Left lung (tissue), 10 donors: ENCODE measurements around the gene CLIC6. TPM values are rescaled to one million over a fixed set of nuclear protein-coding genes. Genes with fewer than 3 reads are reported as not detected.

ENCODE experiments used
- ATAC-seq: fragments of 200-7000 bp; cut with Tn5 transposase; one replicate; pipeline ENCODE4 v1.9.1; 2020; ENCODE audit warnings: moderate library complexity
- DNase-seq, 4 donors: peaks; one replicate each; pipeline ENCODE4 v3.0.0-alpha.2; 2013 to 2020
- H3K27ac ChIP-seq, 2 donors: fragments of 200-600 bp; sonication (generic) in 1 of 2; one replicate each; pipeline versions ENCODE4 v1.5.0 to v1.8.0; 2020 to 2021
- H3K27me3 ChIP-seq, 2 donors: fragments of 200-600 bp; sonication (generic) in 1 of 2; one replicate each; pipeline versions ENCODE4 v1.5.0 to v1.8.0; 2020 to 2021
- H3K36me3 ChIP-seq, 2 donors: fragments of 200-600 bp; sonication (generic) in 1 of 2; one replicate each; pipeline versions ENCODE4 v1.5.0 to v1.8.0; 2020 to 2021
- H3K4me1 ChIP-seq, 2 donors: fragments of 200-600 bp; one replicate each; pipeline ENCODE4 v1.8.0; 2021
- H3K4me3 ChIP-seq, 2 donors: fragments of 200-600 bp; sonication (generic) in 1 of 2; one replicate each; pipeline versions ENCODE4 v1.5.0 to v1.8.0; 2020 to 2021; ENCODE audit warnings: mild to moderate bottlenecking in 1 of 2
- H3K9me3 ChIP-seq, 2 donors: fragments of 200-600 bp; sonication (generic) in 1 of 2; one replicate each; pipeline versions ENCODE4 v1.5.0 to v1.8.0; 2020 to 2021
- intact Hi-C, 2 donors: fragments of 100-400 bp; cut with DNase I; formaldehyde crosslinking; loops; one replicate each; pipeline versions ENCODE4 v1.11.2 to v1.14.2; 2022
- polyA plus RNA-seq, 6 donors: library from polyadenylated mRNA; unstranded; fragments of 120-200 nt; gene quantifications; one replicate each; pipeline ENCODE4 v1.2.1, GENCODE V29; 2013; ENCODE audit not compliant: insufficient read length in 6 of 6
- total RNA-seq, 2 donors: library from RNA; stranded (reverse); fragmentation: NEBNext Ultra II Directional; extraction: Animal tissue kit (Norgen Biotek cat#: 25700); gene quantifications; one replicate each; pipeline ENCODE4 v1.2.1, GENCODE V29; 2021
- TF ChIP-seq, protein P1 (sequence below), 2 donors: fragments of 200-600 bp; sonication (generic) in 1 of 2; IDR thresholded peaks; one replicate each; pipeline versions ENCODE4 v1.5.0 to v1.8.0; 2021; ENCODE audit warnings: antibody characterized with exemption in 2 of 2
- donor health status: DM: no; HTN: yes; CAD: no.
- donor health status: DM: no; HTN: no; CAD: no.

CLIC6 gene
- total and polyA plus RNA-seq, 8 donors: 21.0 to 56.7 (median 41.4) TPM

DNA sequence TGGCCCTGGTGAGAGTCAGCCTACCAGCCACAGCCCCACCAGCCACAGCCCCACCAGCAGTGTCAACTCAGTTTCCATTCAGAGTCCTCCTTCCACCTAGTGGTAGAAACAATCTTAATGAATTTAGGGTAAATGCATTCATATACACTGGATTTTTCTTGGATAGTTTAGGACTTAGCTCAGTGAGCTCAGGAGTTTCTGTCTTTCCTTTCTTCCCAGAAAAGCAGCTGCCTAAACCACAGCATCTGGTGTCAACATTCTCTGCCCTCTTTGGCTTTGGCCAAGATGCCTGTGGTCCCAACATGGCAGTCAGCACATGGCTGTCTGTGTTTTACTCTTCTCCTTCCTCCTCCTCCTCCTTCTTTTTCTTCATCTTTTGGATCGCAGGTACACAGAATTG, 94.0 kb downstream of the CLIC6 start:
- no peaks in the 10 kb centered on the region for H3K27me3 ChIP-seq
- H3K27ac ChIP-seq: no peak overlapping the region
- TF ChIP-seq, protein P1, sequence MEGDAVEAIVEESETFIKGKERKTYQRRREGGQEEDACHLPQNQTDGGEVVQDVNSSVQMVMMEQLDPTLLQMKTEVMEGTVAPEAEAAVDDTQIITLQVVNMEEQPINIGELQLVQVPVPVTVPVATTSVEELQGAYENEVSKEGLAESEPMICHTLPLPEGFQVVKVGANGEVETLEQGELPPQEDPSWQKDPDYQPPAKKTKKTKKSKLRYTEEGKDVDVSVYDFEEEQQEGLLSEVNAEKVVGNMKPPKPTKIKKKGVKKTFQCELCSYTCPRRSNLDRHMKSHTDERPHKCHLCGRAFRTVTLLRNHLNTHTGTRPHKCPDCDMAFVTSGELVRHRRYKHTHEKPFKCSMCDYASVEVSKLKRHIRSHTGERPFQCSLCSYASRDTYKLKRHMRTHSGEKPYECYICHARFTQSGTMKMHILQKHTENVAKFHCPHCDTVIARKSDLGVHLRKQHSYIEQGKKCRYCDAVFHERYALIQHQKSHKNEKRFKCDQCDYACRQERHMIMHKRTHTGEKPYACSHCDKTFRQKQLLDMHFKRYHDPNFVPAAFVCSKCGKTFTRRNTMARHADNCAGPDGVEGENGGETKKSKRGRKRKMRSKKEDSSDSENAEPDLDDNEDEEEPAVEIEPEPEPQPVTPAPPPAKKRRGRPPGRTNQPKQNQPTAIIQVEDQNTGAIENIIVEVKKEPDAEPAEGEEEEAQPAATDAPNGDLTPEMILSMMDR (IDR thresholded peaks at IDR 0.05): no peak
- no peak overlapping the region for H3K4me3 ChIP-seq
- intact Hi-C loops: no loop called here
- H3K9me3 ChIP-seq: no peaks in the 10 kb centered on the region
- H3K4me1 ChIP-seq: no peaks in the 10 kb centered on the region
- ATAC-seq: no peak
- no peaks in the 10 kb centered on the region for H3K36me3 ChIP-seq
- no peak for DNase-seq

DNA sequence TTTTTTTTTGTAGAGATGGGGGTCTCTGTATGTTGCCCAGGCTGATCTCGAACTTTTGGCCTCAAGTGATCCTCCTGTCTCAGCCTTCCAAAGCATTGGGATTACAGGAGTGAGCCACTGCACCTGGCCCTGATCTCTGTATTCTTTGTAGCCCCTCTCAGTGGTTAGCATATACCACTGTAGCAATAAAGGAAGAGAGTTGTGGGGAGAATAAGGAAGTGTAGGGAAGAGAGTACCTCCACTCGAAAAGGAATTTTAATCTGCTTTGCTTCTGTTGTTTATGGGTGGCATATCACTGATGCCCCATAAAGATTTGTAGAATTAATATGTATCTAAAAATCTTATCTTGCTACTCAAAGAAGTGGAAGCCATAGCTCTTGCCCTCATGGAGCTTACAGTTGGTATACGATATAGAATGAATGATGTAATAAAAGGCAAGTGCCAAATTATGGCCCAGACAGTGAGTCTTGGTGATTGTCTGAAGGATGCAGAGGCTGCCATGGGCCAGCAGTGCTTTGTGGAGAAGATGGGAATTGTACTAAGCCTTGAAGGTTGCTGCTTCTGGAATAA, 96.0 kb downstream of the CLIC6 start:
- H3K27me3 ChIP-seq: no peaks in the 10 kb centered on the region
- no peak overlapping the region for H3K27ac ChIP-seq
- TF ChIP-seq, protein P1 (IDR thresholded peaks at IDR 0.05): no peak
- intact Hi-C loops: no loop called here
- no peaks in the 10 kb centered on the region for H3K9me3 ChIP-seq
- no peak overlapping the region for H3K4me3 ChIP-seq
- ATAC-seq (no peak), DNase-seq (no peak)
- no peaks in the 10 kb centered on the region for H3K4me1 ChIP-seq
- no peaks in the 10 kb centered on the region for H3K36me3 ChIP-seq

DNA sequence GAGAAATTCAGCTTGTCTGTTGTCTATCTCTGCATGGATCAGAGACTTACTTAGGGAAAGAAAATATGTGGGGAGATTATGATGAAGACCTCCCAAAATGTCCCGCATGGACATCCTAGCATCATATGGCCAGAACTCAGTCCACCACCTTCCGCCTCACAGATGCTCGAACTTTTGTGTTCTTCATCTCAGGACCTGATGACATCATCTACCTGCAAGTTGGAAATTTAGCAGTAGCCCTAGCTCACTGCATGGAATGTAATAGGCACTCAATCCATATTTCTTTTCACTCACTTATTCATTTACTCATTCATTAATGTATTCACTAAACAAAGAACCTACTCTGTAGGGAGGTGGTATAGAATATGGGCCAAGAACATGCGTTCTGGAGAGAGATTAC, 96.8 kb downstream of the CLIC6 start:
- DNase-seq (no peak), ATAC-seq (no peak)
- no peaks in the 10 kb centered on the region for H3K27me3 ChIP-seq
- intact Hi-C loops: no loop called here
- no peaks in the 10 kb centered on the region for H3K4me1 ChIP-seq
- no peak overlapping the region for H3K27ac ChIP-seq
- H3K4me3 ChIP-seq: no peak overlapping the region
- no peaks in the 10 kb centered on the region for H3K9me3 ChIP-seq
- H3K36me3 ChIP-seq: no peaks in the 10 kb centered on the region
- TF ChIP-seq, protein P1 (IDR thresholded peaks at IDR 0.05): no peak

DNA sequence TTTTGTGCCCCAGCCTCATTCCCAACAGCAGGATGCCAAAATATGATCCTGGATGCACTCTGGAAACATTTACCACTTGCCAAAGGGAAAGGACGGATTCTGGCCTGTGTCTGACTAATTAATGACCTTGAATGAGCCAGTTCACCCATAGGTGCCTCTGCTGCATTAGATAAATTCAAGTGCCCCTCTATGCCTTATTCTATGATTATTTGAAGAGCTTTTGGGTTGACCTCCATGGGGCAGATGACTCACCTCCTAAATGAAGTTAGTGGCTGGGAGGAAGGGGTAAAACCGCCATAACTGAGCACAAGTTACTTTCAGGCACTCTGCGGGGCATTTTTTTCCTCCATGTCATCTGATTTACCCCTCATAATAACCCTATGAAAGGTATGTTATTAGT, 98.1 kb downstream of the CLIC6 start:
- Histone ChIP-seq H3K36me3 (no peaks in the 10 kb centered on the region), H3K4me3 (no peak overlapping the region), H3K27ac (no peak overlapping the region), H3K9me3 (no peaks in the 10 kb centered on the region), H3K4me1 (no peaks in the 10 kb centered on the region), H3K27me3 (peaks cover 0 to 4% of the 10 kb centered on the region in 2 donors)
- intact Hi-C loops: no loop called here
- TF ChIP-seq, protein P1 (IDR thresholded peaks at IDR 0.05): no peak
- no peak for ATAC-seq
- no peak for DNase-seq

Other genes with a start within 250 kb of the CLIC6 start
- gene SMIM34, start 245.0 kb upstream of the CLIC6 start, total RNA-seq: under 1 TPM in 1 of 2 donors, not detected in 1; 0.81 TPM
- gene SMIM34, start 245.0 kb upstream of the CLIC6 start, polyA plus RNA-seq: under 1 TPM; 0.26 to 0.95 (median 0.68) TPM
- gene KCNE1, start 156.8 kb upstream of the CLIC6 start, total RNA-seq: 10 to 100 TPM in 1 of 2 donors, 1 to 10 TPM in 1; 3.8 to 21.2 TPM
- gene KCNE1, start 156.8 kb upstream of the CLIC6 start, polyA plus RNA-seq: 1 to 10 TPM in 4 of 6 donors, under 1 TPM in 2; 0.19 to 2.4 (median 1.6) TPM
- gene RCAN1, start 53.9 kb upstream of the CLIC6 start, total RNA-seq: 10 to 100 TPM; 29.8 to 62.6 TPM
- 10 to 100 TPM; 16.9 to 22.1 (median 19.4) TPM for gene RCAN1, start 53.9 kb upstream of the CLIC6 start, polyA plus RNA-seq